ENCODE measurements around the gene ARF1. TPM values are rescaled to one million over a fixed set of nuclear protein-coding genes. Genes with fewer than 3 reads are reported as not detected.

Gene ARF1
- total RNA-seq, 2 experiments from 2014 or later = 163 to 322 TPM

- Histone ChIP-seq H3K9me2 (ENCODE audit: insufficient read depth, low read length) (no peaks in the 10 kb centered on the region), H3K4me1 (ENCODE audit: insufficient read depth, low read length, poor library complexity, severe bottlenecking) (no peaks in the 10 kb centered on the region), H3K9me3 (ENCODE audit: low read length) (no peaks in the 10 kb centered on the region), H4K20me1 (ENCODE audit: insufficient read depth, low read length) (no peaks in the 10 kb centered on the region; the same call in 1 of the 2 replicates), H3K36me3 (ENCODE audit: insufficient read depth, low read length) (peaks cover 5% of the 10 kb centered on the region; the same call in 1 of the 2 replicates), H3K79me2 (ENCODE audit: insufficient read depth, low read depth, low read length) (peaks cover 10% of the 10 kb centered on the region; the same call in 1 of the 2 replicates), H3K4me2 (ENCODE audit: low read length) (no peak overlapping the region), H3K27ac (ENCODE audit: low read depth, low read length, poor library complexity, severe bottlenecking) (no peak overlapping the region), H3K4me3 (ENCODE audit: low read depth, low read length, poor library complexity, severe bottlenecking) (no peak overlapping the region), H2AFZ (ENCODE audit: low read length) (no peak overlapping the region)
- ChIA-PET CTCF (ENCODE audit: unreplicated experiment) (no interaction called here), POLR2A (no interaction called here)
- intact Hi-C loops (cut with micrococcal nuclease; ENCODE audit: unreplicated experiment) = no loop called here
- DNase-seq (ENCODE audit: low spot score) = no peak
- TF ChIP-seq CTCF (conservative IDR thresholded peaks at IDR 0.05; ENCODE audit: low read length) (no peak), EZH2phosphoT487 (IDR thresholded peaks at IDR 0.05; ENCODE audit: borderline replicate concordance, low read depth, low read length) (no peak)
- no TSS peak for BruUV-seq (replicated peaks)
Measured at GRCh38 chr1:228075801-228076271, 6.7 kb upstream of the ARF1 start.

- TF ChIP-seq EZH2phosphoT487 (IDR thresholded peaks at IDR 0.05; ENCODE audit: borderline replicate concordance, low read depth, low read length) (no peak), CTCF (conservative IDR thresholded peaks at IDR 0.05; ENCODE audit: low read length) (no peak)
- DNase-seq (ENCODE audit: low spot score) = no peak
- Histone ChIP-seq H4K20me1 (ENCODE audit: insufficient read depth, low read length) (no peaks in the 10 kb centered on the region; the same call in 1 of the 2 replicates), H2AFZ (ENCODE audit: low read length) (no peak overlapping the region), H3K27ac (ENCODE audit: low read depth, low read length, poor library complexity, severe bottlenecking) (no peak overlapping the region), H3K79me2 (ENCODE audit: insufficient read depth, low read depth, low read length) (peaks cover 20% of the 10 kb centered on the region), H3K4me1 (ENCODE audit: insufficient read depth, low read length, poor library complexity, severe bottlenecking) (no peaks in the 10 kb centered on the region), H3K9me2 (ENCODE audit: insufficient read depth, low read length) (no peaks in the 10 kb centered on the region), H3K9me3 (ENCODE audit: low read length) (no peaks in the 10 kb centered on the region), H3K36me3 (ENCODE audit: insufficient read depth, low read length) (peaks cover 5% of the 10 kb centered on the region; the same call in 1 of the 2 replicates), H3K4me3 (ENCODE audit: low read depth, low read length, poor library complexity, severe bottlenecking) (no peak overlapping the region), H3K4me2 (ENCODE audit: low read length) (no peak overlapping the region)
- intact Hi-C loops (cut with micrococcal nuclease; ENCODE audit: unreplicated experiment) = no loop called here
- BruUV-seq (replicated peaks) = no TSS peak
- ChIA-PET CTCF (ENCODE audit: unreplicated experiment) (interaction anchor here (0.6 kb wide), 1 partner anchor 411 kb away, joined by 33 read pairs; no protein-coding TSS in a partner anchor), POLR2A (interaction anchor here (0.7 kb wide), 1 partner anchor 89 kb away, joined by 4 read pairs; the partner anchor contains the start of gene IBA57)
Measured at GRCh38 chr1:228076796-228077430, 5.6 kb upstream of the ARF1 start.

Measured in OCI-LY7 (cell line).